HG03175 (cell line): ENCODE results near the gene CTBP2.
"Not testable (repeated sequence)": the region's sequence is repeated elsewhere in the genome, so short reads cannot be mapped to it uniquely, and the experiment has no call there.

Source experiments
- ATAC-seq: cut with Tn5 transposase; IDR thresholded peaks from one replicate; pipeline ENCODE4 v1.9.1; 2021; ENCODE audit warnings: mild to moderate bottlenecking, moderate library complexity; ENCODE audit not compliant: unreplicated experiment

Gene CTBP2

GRCh38 chr10:125158601-125159485 is 1.5 kb downstream of the CTBP2 start:
- no peak for ATAC-seq

- ATAC-seq: no peak
Observed at GRCh38 chr10:125158275-125158600, 2.1 kb downstream of the CTBP2 start.

- no peak for ATAC-seq
Observed at GRCh38 chr10:125157505-125157904, 2.9 kb downstream of the CTBP2 start.

GRCh38 chr10:125156739-125157480 is 3.5 kb downstream of the CTBP2 start:
- ATAC-seq: no peak

- no peak for ATAC-seq
Observed at GRCh38 chr10:125156196-125156595, 4.2 kb downstream of the CTBP2 start.

- no peak for ATAC-seq
Observed at GRCh38 chr10:125155101-125155500, 5.3 kb downstream of the CTBP2 start.

- ATAC-seq: no peak
Observed at GRCh38 chr10:125154529-125154928, 5.8 kb downstream of the CTBP2 start.

- no peak for ATAC-seq
Observed at GRCh38 chr10:125153703-125154490, 6.5 kb downstream of the CTBP2 start.

- ATAC-seq: no peak
Observed at GRCh38 chr10:125152450-125153368, 7.7 kb downstream of the CTBP2 start.

GRCh38 chr10:125151553-125152449 is 8.6 kb downstream of the CTBP2 start:
- ATAC-seq: no peak

GRCh38 chr10:125151170-125151552 is 9.2 kb downstream of the CTBP2 start:
- ATAC-seq: no peak

- ATAC-seq: not testable (repeated sequence)
Observed at GRCh38 chr10:125150376-125151083, 9.8 kb downstream of the CTBP2 start.

- ATAC-seq: no peak
Observed at GRCh38 chr10:125149680-125150047, 10.7 kb downstream of the CTBP2 start.

- ATAC-seq: no peak
Observed at GRCh38 chr10:125149036-125149679, 11.2 kb downstream of the CTBP2 start.

- no peak for ATAC-seq
Observed at GRCh38 chr10:125148528-125148927, 11.8 kb downstream of the CTBP2 start.

- ATAC-seq: no peak
Observed at GRCh38 chr10:125147971-125148439, 12.4 kb downstream of the CTBP2 start.

GRCh38 chr10:125146791-125147579 is 13.4 kb downstream of the CTBP2 start:
- ATAC-seq: peak; percentile 49
